ENCODE measurements around the gene LIAS.

The LIAS gene

GRCh38 chr4:39527296-39528060, 68.6 kb downstream of the LIAS start, which contains the start of gene UGDH (continued):
- TF ChIP-seq, protein P1, sequence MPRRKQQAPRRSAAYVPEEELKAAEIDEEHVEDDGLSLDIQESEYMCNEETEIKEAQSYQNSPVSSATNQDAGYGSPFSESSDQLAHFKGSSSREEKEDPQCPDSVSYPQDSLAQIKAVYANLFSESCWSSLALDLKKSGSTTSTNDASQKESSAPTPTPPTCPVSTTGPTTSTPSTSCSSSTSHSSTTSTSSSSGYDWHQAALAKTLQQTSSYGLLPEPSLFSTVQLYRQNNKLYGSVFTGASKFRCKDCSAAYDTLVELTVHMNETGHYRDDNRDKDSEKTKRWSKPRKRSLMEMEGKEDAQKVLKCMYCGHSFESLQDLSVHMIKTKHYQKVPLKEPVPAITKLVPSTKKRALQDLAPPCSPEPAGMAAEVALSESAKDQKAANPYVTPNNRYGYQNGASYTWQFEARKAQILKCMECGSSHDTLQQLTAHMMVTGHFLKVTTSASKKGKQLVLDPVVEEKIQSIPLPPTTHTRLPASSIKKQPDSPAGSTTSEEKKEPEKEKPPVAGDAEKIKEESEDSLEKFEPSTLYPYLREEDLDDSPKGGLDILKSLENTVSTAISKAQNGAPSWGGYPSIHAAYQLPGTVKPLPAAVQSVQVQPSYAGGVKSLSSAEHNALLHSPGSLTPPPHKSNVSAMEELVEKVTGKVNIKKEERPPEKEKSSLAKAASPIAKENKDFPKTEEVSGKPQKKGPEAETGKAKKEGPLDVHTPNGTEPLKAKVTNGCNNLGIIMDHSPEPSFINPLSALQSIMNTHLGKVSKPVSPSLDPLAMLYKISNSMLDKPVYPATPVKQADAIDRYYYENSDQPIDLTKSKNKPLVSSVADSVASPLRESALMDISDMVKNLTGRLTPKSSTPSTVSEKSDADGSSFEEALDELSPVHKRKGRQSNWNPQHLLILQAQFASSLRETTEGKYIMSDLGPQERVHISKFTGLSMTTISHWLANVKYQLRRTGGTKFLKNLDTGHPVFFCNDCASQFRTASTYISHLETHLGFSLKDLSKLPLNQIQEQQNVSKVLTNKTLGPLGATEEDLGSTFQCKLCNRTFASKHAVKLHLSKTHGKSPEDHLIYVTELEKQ (tag by site-specific recombination; IDR thresholded peaks at IDR 0.05; ENCODE audit: borderline replicate concordance): no peak
- TF ChIP-seq KLF8 (tag by site-specific recombination; IDR thresholded peaks at IDR 0.05): no peak; the same call in none of the 2 replicates
- no peak for TF ChIP-seq ZNF555 (tag by site-specific recombination; conservative IDR thresholded peaks at IDR 0.05)
- TF ChIP-seq ZNF785 (tag by site-specific recombination; IDR thresholded peaks at IDR 0.05): 0 out of 2 replicates have a peak, but pooled peaks have one; percentile 67
- TF ChIP-seq ZNF48 (tag by site-specific recombination; IDR thresholded peaks at IDR 0.05): no peak
- TF ChIP-seq, protein P2, sequence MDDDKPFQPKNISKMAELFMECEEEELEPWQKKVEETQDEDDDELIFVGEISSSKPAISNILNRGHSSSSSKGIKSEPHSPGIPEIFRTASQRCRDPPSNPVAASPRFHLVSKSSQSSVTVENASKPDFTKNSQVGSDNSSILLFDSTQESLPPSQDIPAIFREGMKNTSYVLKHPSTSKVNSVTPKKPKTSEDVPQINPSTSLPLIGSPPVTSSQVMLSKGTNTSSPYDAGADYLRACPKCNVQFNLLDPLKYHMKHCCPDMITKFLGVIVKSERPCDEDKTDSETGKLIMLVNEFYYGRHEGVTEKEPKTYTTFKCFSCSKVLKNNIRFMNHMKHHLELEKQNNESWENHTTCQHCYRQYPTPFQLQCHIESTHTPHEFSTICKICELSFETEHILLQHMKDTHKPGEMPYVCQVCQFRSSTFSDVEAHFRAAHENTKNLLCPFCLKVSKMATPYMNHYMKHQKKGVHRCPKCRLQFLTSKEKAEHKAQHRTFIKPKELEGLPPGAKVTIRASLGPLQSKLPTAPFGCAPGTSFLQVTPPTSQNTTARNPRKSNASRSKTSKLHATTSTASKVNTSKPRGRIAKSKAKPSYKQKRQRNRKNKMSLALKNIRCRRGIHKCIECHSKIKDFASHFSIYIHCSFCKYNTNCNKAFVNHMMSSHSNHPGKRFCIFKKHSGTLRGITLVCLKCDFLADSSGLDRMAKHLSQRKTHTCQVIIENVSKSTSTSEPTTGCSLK (tag by site-specific recombination; IDR thresholded peaks at IDR 0.05): no peak
- peak; percentile 56 for TF ChIP-seq SP7 (tag by site-specific recombination; IDR thresholded peaks at IDR 0.05)
- TF ChIP-seq ZBTB17 (tag by site-specific recombination; IDR thresholded peaks at IDR 0.05): peak; percentile 96
- no peak; the same call in 1 of the 2 replicates for TF ChIP-seq KLF7 (tag by site-specific recombination; IDR thresholded peaks at IDR 0.05; ENCODE audit: borderline replicate concordance)
- TF ChIP-seq MEIS1 (CRISPR knock-in tag; IDR thresholded peaks at IDR 0.05; ENCODE audit: borderline replicate concordance): no peak
- no peak for TF ChIP-seq ZNF596 (tag by site-specific recombination; IDR thresholded peaks at IDR 0.05)
- no peak for TF ChIP-seq ZNF175 (tag by site-specific recombination; IDR thresholded peaks at IDR 0.05)
- TF ChIP-seq, protein P3, sequence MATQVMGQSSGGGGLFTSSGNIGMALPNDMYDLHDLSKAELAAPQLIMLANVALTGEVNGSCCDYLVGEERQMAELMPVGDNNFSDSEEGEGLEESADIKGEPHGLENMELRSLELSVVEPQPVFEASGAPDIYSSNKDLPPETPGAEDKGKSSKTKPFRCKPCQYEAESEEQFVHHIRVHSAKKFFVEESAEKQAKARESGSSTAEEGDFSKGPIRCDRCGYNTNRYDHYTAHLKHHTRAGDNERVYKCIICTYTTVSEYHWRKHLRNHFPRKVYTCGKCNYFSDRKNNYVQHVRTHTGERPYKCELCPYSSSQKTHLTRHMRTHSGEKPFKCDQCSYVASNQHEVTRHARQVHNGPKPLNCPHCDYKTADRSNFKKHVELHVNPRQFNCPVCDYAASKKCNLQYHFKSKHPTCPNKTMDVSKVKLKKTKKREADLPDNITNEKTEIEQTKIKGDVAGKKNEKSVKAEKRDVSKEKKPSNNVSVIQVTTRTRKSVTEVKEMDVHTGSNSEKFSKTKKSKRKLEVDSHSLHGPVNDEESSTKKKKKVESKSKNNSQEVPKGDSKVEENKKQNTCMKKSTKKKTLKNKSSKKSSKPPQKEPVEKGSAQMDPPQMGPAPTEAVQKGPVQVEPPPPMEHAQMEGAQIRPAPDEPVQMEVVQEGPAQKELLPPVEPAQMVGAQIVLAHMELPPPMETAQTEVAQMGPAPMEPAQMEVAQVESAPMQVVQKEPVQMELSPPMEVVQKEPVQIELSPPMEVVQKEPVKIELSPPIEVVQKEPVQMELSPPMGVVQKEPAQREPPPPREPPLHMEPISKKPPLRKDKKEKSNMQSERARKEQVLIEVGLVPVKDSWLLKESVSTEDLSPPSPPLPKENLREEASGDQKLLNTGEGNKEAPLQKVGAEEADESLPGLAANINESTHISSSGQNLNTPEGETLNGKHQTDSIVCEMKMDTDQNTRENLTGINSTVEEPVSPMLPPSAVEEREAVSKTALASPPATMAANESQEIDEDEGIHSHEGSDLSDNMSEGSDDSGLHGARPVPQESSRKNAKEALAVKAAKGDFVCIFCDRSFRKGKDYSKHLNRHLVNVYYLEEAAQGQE (tag by site-specific recombination; IDR thresholded peaks at IDR 0.05): peak; percentile 82
- no peak for TF ChIP-seq PRDM1 (tag by site-specific recombination; IDR thresholded peaks at IDR 0.05)
- TF ChIP-seq ZNF155 (tag by site-specific recombination; IDR thresholded peaks at IDR 0.05): no peak
- TF ChIP-seq ZSCAN4 (tag by site-specific recombination; IDR thresholded peaks at IDR 0.05): no peak
- no peak for TF ChIP-seq ZNF664 (tag by site-specific recombination; IDR thresholded peaks at IDR 0.05)
- no peak for TF ChIP-seq ZNF362 (tag by site-specific recombination; IDR thresholded peaks at IDR 0.05)
- TF ChIP-seq MYNN (tag by site-specific recombination; IDR thresholded peaks at IDR 0.05; ENCODE audit: borderline replicate concordance): no peak
- no peak for TF ChIP-seq ZSCAN16 (tag by site-specific recombination; IDR thresholded peaks at IDR 0.05)
- no peak for TF ChIP-seq ZNF777 (tag by site-specific recombination; IDR thresholded peaks at IDR 0.05; ENCODE audit: borderline replicate concordance)
- TF ChIP-seq ZNF692 (tag by site-specific recombination; IDR thresholded peaks at IDR 0.05): peak; percentile 51
- TF ChIP-seq ZNF701 (tag by site-specific recombination; IDR thresholded peaks at IDR 0.05): no peak
- peak; percentile 44; the same call in 1 of the 2 replicates for TF ChIP-seq BCL11A (tag by site-specific recombination; IDR thresholded peaks at IDR 0.05; ENCODE audit: low read depth)
- 0 out of 2 replicates have a peak, but pooled peaks have one; percentile 14 for TF ChIP-seq ZNF391 (tag by site-specific recombination; IDR thresholded peaks at IDR 0.05; ENCODE audit: borderline replicate concordance, low read depth)
- TF ChIP-seq ZNF670 (tag by site-specific recombination; IDR thresholded peaks at IDR 0.05; ENCODE audit: low read depth): no peak
